NCI-H2196 treated with DMSO at 0.1 percent for 48 hours (cell line): ENCODE measurements around the gene MRPL3.

ENCODE experiments used
- DNase-seq: peaks from one replicate; lab custom pipeline; 2025; ENCODE audit not compliant: unreplicated experiment; lab: John Stamatoyannopoulos, UW

The MRPL3 gene

GRCh38 chr3:131421301-131421700 is 81.5 kb downstream of the MRPL3 start:
- DNase-seq: no peak

- DNase-seq: no peak
These were observed 85.0 kb downstream of the MRPL3 start for GRCh38 chr3:131417751-131418150.
